Mesothelial cell of epicardium (in vitro differentiated cells): ENCODE results near the gene AFM. TPM values are rescaled to one million over a fixed set of nuclear protein-coding genes. Genes with fewer than 3 reads are reported as not detected.

Experiments
- DNase-seq, 2 experiments: peaks; one replicate each; pipeline ENCODE4 v3.0.0; 2021; ENCODE audit warnings: low spot score in 2 of 2; ENCODE audit not compliant: unreplicated experiment in 2 of 2
- H3K27ac Mint-ChIP-seq: 2 replicates; pipeline ENCODE4 v1.8.0; 2021; ENCODE audit warnings: mixed read lengths
- H3K27me3 Mint-ChIP-seq: 2 replicates; pipeline ENCODE4 v1.8.0; 2021; ENCODE audit warnings: low read depth, mixed read lengths
- H3K36me3 Mint-ChIP-seq: 2 replicates; pipeline ENCODE4 v1.8.0; 2021; ENCODE audit warnings: mixed read lengths
- H3K4me1 Mint-ChIP-seq: 2 replicates; pipeline ENCODE4 v1.8.0; 2021; ENCODE audit warnings: mixed read lengths
- H3K4me3 Mint-ChIP-seq: 2 replicates; pipeline ENCODE4 v1.8.0; 2021; ENCODE audit warnings: mild to moderate bottlenecking, moderate library complexity, mixed read lengths
- H3K9me3 Mint-ChIP-seq: 2 replicates; pipeline ENCODE4 v1.8.0; 2021; ENCODE audit warnings: mixed read lengths
- CTCF ChIP-seq: fragments of 200-600 bp; sonication (generic); IDR thresholded peaks from one replicate; pipeline ENCODE4 v1.5.0; 2021; ENCODE audit warnings: antibody characterized with exemption; ENCODE audit not compliant: unreplicated experiment
- total RNA-seq: library from RNA; stranded (reverse); gene quantifications from 3 replicates; pipeline ENCODE4 v1.2.1, GENCODE V29; 2021

AFM gene
- total RNA-seq, 1 donor from 2014 or later: not detected

- no peak overlapping the region for H3K4me3 Mint-ChIP-seq
- no peaks in the 10 kb centered on the region for H3K36me3 Mint-ChIP-seq
- no peaks in the 10 kb centered on the region for H3K9me3 Mint-ChIP-seq
- DNase-seq: no peak
- H3K27ac Mint-ChIP-seq: no peak overlapping the region
- TF ChIP-seq CTCF: no peak
- peaks cover 9% of the 10 kb centered on the region for H3K4me1 Mint-ChIP-seq
- no peaks in the 10 kb centered on the region for H3K27me3 Mint-ChIP-seq
These were observed 25.1 kb upstream of the AFM start for GRCh38 chr4:73456177-73457022.

- no peak overlapping the region for H3K27ac Mint-ChIP-seq
- H3K9me3 Mint-ChIP-seq: no peaks in the 10 kb centered on the region
- no peak overlapping the region for H3K4me3 Mint-ChIP-seq
- H3K27me3 Mint-ChIP-seq: no peaks in the 10 kb centered on the region
- no peak for DNase-seq
- TF ChIP-seq CTCF: no peak
- no peaks in the 10 kb centered on the region for H3K36me3 Mint-ChIP-seq
- H3K4me1 Mint-ChIP-seq: peaks cover 3% of the 10 kb centered on the region
These were observed 23.1 kb upstream of the AFM start for GRCh38 chr4:73458184-73459047.

GRCh38 chr4:73459048-73459421, 22.5 kb upstream of the AFM start:
- H3K27ac Mint-ChIP-seq: no peak overlapping the region
- TF ChIP-seq CTCF: no peak
- no peak overlapping the region for H3K4me3 Mint-ChIP-seq
- H3K27me3 Mint-ChIP-seq: no peaks in the 10 kb centered on the region
- no peaks in the 10 kb centered on the region for H3K4me1 Mint-ChIP-seq
- no peak for DNase-seq
- no peaks in the 10 kb centered on the region for H3K36me3 Mint-ChIP-seq
- no peaks in the 10 kb centered on the region for H3K9me3 Mint-ChIP-seq

- peaks cover 8% of the 10 kb centered on the region for H3K9me3 Mint-ChIP-seq
- no peak overlapping the region for H3K4me3 Mint-ChIP-seq
- H3K4me1 Mint-ChIP-seq: no peaks in the 10 kb centered on the region
- no peaks in the 10 kb centered on the region for H3K36me3 Mint-ChIP-seq
- DNase-seq: no peak
- no peak overlapping the region for H3K27ac Mint-ChIP-seq
- TF ChIP-seq CTCF: no peak
- H3K27me3 Mint-ChIP-seq: no peaks in the 10 kb centered on the region
These were observed 20.5 kb upstream of the AFM start for GRCh38 chr4:73460913-73461522.

- peaks cover 31% of the 10 kb centered on the region for H3K9me3 Mint-ChIP-seq
- H3K4me3 Mint-ChIP-seq: no peak overlapping the region
- peaks cover 3% of the 10 kb centered on the region for H3K27me3 Mint-ChIP-seq
- TF ChIP-seq CTCF: no peak
- H3K4me1 Mint-ChIP-seq: no peaks in the 10 kb centered on the region
- H3K27ac Mint-ChIP-seq: no peak overlapping the region
- H3K36me3 Mint-ChIP-seq: no peaks in the 10 kb centered on the region
- no peak for DNase-seq
These were observed 13.4 kb upstream of the AFM start for GRCh38 chr4:73468170-73468569.
